ENCODE data around the gene MEF2B.

Gene MEF2B

DNA sequence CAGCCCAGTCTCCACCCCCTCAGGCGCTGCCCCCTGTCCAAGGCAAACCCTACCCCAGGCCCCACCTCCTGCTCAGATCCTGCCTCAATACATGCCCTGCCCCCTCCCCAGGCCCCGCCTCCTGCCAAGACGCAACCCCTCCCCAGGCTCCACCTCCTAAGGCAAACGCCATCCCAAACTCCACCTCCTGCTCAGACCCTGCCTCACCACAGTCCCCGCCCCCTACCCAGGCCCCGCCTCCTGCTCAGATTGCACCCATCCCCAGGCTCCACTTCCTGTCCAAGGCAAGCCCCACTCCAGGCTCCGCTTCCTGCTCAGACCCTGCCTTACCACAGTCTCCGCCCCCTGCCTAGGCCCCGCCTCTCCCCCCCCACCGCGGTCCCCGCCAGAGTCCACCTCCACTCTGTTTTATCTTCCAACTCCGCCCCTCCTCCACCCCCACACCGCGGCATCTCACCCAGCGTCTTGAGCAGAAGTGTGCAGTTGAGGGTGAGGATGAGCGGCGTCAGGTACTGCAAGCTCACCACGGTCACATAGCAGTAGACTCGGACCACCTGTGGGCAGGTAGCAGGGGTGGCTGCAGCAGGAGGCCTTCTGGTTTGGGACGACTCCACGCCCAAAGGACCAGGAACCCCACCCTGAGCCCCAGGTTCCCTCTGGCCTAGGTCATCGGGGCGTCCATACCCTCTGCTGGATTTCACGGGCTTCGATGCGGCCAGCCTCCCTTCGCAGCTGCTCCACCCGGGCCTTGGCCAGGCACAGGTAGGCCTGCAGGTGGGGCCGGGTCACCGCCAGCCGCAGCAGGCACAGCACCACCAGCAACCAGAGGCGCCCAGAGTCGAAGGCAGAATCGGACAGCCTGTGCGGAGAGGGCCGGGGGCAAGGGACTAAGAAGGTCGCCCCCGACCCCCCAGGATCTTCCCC, 49.5 kb downstream of the MEF2B start:
- peaks cover 29% of the 10 kb centered on the region for H3K36me3 ChIP-seq (ENCODE audit: control insufficient read depth, insufficient read depth, low read length)

DNA sequence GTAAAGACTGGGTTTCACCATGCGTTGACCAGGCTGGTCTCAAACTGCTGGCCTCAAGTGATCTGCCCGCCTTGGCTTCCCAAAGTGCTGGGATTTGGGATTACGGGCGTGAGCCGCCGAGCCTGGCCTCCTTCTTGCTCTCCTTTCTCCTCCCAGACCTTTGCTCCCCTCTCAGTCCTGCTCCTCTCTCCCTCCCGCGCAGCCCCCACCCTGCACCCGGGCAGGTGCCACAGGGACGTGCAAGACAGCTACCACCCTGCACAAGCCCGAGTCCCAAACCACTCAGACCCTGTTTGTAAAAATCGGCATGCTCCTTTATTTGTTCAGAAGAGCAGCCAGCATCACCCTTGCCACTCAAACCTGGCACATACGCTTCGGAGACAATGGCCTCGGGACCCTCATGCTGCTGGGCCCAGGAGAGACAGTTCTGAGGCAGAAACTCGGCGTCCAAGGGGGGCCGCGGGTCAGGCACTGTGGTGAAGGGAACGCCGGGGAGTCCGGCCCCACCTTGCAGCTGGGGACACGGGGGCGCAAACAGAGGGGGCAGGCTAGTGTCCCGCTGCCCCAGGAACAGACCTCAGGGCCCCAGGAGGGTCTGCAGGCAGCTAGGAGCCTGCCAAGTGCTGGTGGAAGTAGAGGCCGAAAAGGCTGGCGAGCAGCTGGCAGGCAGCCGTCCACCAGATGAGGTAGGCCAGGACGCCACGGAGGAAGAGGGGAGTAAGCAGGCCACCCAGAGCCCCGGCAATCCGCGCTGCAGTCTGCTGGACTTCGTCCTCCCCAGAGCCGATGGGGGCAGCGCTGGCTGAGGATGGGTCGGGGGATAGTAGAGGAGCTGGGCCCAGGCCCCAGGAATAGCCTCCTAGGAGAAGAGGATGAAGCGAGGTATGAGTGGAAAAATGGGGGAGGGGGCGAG, 50.5 kb downstream of the MEF2B start:
- Histone ChIP-seq H3K27ac (ENCODE audit: low read depth, low read length) (no peak overlapping the region), H3K4me3 (ENCODE audit: low read depth, low read length) (no peak overlapping the region), H3K9ac (ENCODE audit: low read length) (no peak overlapping the region), H3K9me3 (ENCODE audit: control insufficient read depth, insufficient read depth, low read depth, low read length) (no peaks in the 10 kb centered on the region), H3K4me1 (ENCODE audit: control insufficient read depth, insufficient read depth, low read length) (peaks cover 15% of the 10 kb centered on the region; the same call in 1 of the 2 replicates), H3K27me3 (ENCODE audit: control insufficient read depth, insufficient read depth, low read length) (no peaks in the 10 kb centered on the region), H3K36me3 (ENCODE audit: control insufficient read depth, insufficient read depth, low read length) (peaks cover 29% of the 10 kb centered on the region)

More for the DNA sequence above, 49.5 kb downstream of the MEF2B start:
- Histone ChIP-seq H3K27ac (ENCODE audit: low read depth, low read length) (no peak overlapping the region), H3K27me3 (ENCODE audit: control insufficient read depth, insufficient read depth, low read length) (no peaks in the 10 kb centered on the region), H3K4me1 (ENCODE audit: control insufficient read depth, insufficient read depth, low read length) (peaks cover 15% of the 10 kb centered on the region; the same call in 1 of the 2 replicates), H3K9me3 (ENCODE audit: control insufficient read depth, insufficient read depth, low read depth, low read length) (no peaks in the 10 kb centered on the region), H3K4me3 (ENCODE audit: low read depth, low read length) (peak overlapping the region; percentile 57), H3K9ac (ENCODE audit: low read length) (peak overlapping the region; percentile 11)

DNA sequence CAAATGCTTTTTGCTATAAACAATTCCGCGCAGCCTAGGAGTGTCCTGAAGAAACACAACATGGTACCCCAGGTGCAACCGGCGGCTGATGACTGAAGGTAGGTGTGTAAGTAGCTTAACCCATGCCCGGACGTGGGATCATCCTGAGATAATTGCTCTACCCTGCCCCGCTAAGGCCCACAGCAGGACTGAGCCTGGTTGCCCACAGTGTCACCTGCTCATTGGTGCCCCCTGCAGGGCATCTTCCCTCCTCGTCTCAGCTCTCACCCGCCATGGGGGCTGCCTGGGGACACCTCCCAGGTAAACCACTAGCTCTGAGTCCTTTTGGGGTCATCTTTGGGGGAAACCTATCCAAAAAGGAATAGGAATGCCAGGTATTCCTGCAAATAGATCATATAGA, 54.1 kb downstream of the MEF2B start:
- Histone ChIP-seq H3K36me3 (ENCODE audit: control insufficient read depth, insufficient read depth, low read length) (peaks cover 12% of the 10 kb centered on the region), H3K9me3 (ENCODE audit: control insufficient read depth, insufficient read depth, low read depth, low read length) (no peaks in the 10 kb centered on the region), H3K4me3 (ENCODE audit: low read depth, low read length) (no peak overlapping the region), H3K4me1 (ENCODE audit: control insufficient read depth, insufficient read depth, low read length) (peaks cover 25% of the 10 kb centered on the region), H3K9ac (ENCODE audit: low read length) (no peak overlapping the region), H3K27ac (ENCODE audit: low read depth, low read length) (no peak overlapping the region), H3K27me3 (ENCODE audit: control insufficient read depth, insufficient read depth, low read length) (peaks cover 6% of the 10 kb centered on the region)

GRCh38 chr19:19113040-19113626, 56.9 kb downstream of the MEF2B start:
- no peaks in the 10 kb centered on the region for H3K36me3 ChIP-seq (ENCODE audit: control insufficient read depth, insufficient read depth, low read length)
- no peak overlapping the region for H3K4me3 ChIP-seq (ENCODE audit: low read depth, low read length)
- H3K4me1 ChIP-seq (ENCODE audit: control insufficient read depth, insufficient read depth, low read length), result peaks cover 19% of the 10 kb centered on the region
- no peaks in the 10 kb centered on the region for H3K9me3 ChIP-seq (ENCODE audit: control insufficient read depth, insufficient read depth, low read depth, low read length)
- no peak overlapping the region for H3K27ac ChIP-seq (ENCODE audit: low read depth, low read length)
- H3K9ac ChIP-seq (ENCODE audit: low read length), result no peak overlapping the region
- peaks cover 11% of the 10 kb centered on the region for H3K27me3 ChIP-seq (ENCODE audit: control insufficient read depth, insufficient read depth, low read length)

- Histone ChIP-seq H3K27ac (ENCODE audit: low read depth, low read length) (no peak overlapping the region), H3K9me3 (ENCODE audit: control insufficient read depth, insufficient read depth, low read depth, low read length) (no peaks in the 10 kb centered on the region), H3K4me3 (ENCODE audit: low read depth, low read length) (no peak overlapping the region), H3K9ac (ENCODE audit: low read length) (no peak overlapping the region), H3K36me3 (ENCODE audit: control insufficient read depth, insufficient read depth, low read length) (no peaks in the 10 kb centered on the region), H3K27me3 (ENCODE audit: control insufficient read depth, insufficient read depth, low read length) (peaks cover 11% of the 10 kb centered on the region), H3K4me1 (ENCODE audit: control insufficient read depth, insufficient read depth, low read length) (peaks cover 27% of the 10 kb centered on the region)
Measured at GRCh38 chr19:19111967-19112580, 58.0 kb downstream of the MEF2B start.

- H3K4me3 ChIP-seq (ENCODE audit: low read depth, low read length), result no peak overlapping the region
- H3K9ac ChIP-seq (ENCODE audit: low read length), result no peak overlapping the region
- H3K9me3 ChIP-seq (ENCODE audit: control insufficient read depth, insufficient read depth, low read depth, low read length), result no peaks in the 10 kb centered on the region
- H3K27me3 ChIP-seq (ENCODE audit: control insufficient read depth, insufficient read depth, low read length), result peaks cover 11% of the 10 kb centered on the region
- no peak overlapping the region for H3K27ac ChIP-seq (ENCODE audit: low read depth, low read length)
- peaks cover 30% of the 10 kb centered on the region for H3K4me1 ChIP-seq (ENCODE audit: control insufficient read depth, insufficient read depth, low read length)
- H3K36me3 ChIP-seq (ENCODE audit: control insufficient read depth, insufficient read depth, low read length), result no peaks in the 10 kb centered on the region
Measured at GRCh38 chr19:19111136-19111835, 58.8 kb downstream of the MEF2B start.

DNA sequence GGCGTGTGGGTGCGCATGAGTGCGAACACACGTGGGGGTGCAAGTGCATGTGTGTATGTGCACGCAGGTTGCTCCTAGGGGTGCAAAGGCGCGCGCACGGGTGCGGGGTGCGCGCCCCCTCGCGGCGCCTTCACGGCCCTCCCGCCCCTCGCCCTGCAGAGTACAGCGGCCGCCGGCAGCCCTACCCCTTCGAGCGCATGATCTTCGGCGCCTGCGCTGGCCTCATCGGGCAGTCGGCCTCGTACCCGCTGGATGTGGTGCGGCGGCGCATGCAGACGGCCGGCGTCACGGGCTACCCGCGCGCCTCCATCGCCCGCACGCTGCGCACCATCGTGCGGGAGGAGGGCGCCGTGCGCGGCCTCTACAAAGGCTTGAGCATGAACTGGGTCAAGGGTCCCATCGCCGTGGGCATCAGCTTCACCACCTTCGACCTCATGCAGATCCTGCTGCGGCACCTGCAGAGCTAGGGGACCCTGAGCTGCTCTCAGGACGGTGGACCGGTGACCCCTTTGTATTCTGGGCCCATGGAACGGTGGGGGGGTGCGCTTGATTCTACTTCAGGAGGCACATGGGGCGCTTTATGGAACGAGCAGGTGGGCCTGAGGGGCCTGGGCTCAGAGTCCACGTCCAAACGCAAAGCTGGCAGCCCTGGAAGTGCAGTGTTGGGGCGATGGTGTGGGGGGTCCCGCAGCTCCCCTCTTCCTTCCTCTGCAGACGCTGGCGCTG, 59.5 kb downstream of the MEF2B start:
- no peak overlapping the region for H3K9ac ChIP-seq (ENCODE audit: low read length)
- peak overlapping the region; percentile 41; the same call in 1 of the 2 replicates for H3K4me3 ChIP-seq (ENCODE audit: low read depth, low read length)
- H3K27me3 ChIP-seq (ENCODE audit: control insufficient read depth, insufficient read depth, low read length), result peaks cover 11% of the 10 kb centered on the region
- H3K36me3 ChIP-seq (ENCODE audit: control insufficient read depth, insufficient read depth, low read length), result no peaks in the 10 kb centered on the region
- no peak overlapping the region for H3K27ac ChIP-seq (ENCODE audit: low read depth, low read length)
- peaks cover 36% of the 10 kb centered on the region for H3K4me1 ChIP-seq (ENCODE audit: control insufficient read depth, insufficient read depth, low read length)
- no peaks in the 10 kb centered on the region for H3K9me3 ChIP-seq (ENCODE audit: control insufficient read depth, insufficient read depth, low read depth, low read length)

DNA sequence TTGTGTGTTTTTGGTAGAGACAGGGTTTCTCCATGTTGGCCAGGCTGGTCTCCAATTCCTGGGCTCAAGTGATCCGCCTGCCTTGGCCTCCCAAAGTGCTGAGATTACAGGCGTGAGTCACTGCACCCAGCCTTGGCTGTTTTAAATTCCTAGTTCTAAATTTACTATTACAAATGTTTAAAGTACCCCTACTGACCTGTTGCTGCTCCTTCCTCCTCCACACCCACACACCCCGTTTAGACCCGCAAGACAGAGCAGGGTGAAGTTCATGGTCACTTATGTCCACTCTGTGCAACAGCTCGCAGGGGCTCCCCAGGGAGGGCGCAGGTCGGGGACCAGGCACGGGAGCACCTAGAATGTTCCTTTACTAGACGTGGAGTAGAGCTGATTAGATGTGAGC, 60.5 kb downstream of the MEF2B start:
- H3K9ac ChIP-seq (ENCODE audit: low read length), result no peak overlapping the region
- H3K27me3 ChIP-seq (ENCODE audit: control insufficient read depth, insufficient read depth, low read length), result peaks cover 11% of the 10 kb centered on the region
- peaks cover 40% of the 10 kb centered on the region for H3K4me1 ChIP-seq (ENCODE audit: control insufficient read depth, insufficient read depth, low read length)
- no peaks in the 10 kb centered on the region for H3K36me3 ChIP-seq (ENCODE audit: control insufficient read depth, insufficient read depth, low read length)
- no peak overlapping the region for H3K27ac ChIP-seq (ENCODE audit: low read depth, low read length)
- no peaks in the 10 kb centered on the region for H3K9me3 ChIP-seq (ENCODE audit: control insufficient read depth, insufficient read depth, low read depth, low read length)
- H3K4me3 ChIP-seq (ENCODE audit: low read depth, low read length), result no peak overlapping the region

DNA sequence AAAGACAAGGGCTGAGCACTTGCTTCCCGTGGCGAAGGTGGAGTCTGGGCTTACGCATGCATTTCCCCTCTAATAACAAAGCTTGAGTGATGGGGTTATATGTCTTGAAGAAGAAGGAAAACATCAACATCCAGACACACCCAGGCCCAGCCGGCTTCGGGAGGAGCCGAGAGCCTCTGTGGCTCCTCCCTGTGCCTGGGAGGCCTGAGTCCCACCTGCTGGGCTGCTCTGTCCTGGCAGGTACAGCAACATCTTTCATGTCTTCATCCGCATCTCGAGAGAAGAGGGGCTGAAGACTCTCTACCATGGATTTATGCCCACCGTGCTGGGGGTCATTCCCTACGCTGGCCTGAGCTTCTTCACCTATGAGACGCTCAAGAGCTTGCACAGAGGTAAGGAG, 62.4 kb downstream of the MEF2B start:
- no peak overlapping the region for H3K9ac ChIP-seq (ENCODE audit: low read length)
- H3K9me3 ChIP-seq (ENCODE audit: control insufficient read depth, insufficient read depth, low read depth, low read length), result no peaks in the 10 kb centered on the region
- H3K4me1 ChIP-seq (ENCODE audit: control insufficient read depth, insufficient read depth, low read length), result peaks cover 36% of the 10 kb centered on the region
- no peak overlapping the region for H3K4me3 ChIP-seq (ENCODE audit: low read depth, low read length)
- peaks cover 11% of the 10 kb centered on the region for H3K27me3 ChIP-seq (ENCODE audit: control insufficient read depth, insufficient read depth, low read length)
- no peaks in the 10 kb centered on the region for H3K36me3 ChIP-seq (ENCODE audit: control insufficient read depth, insufficient read depth, low read length)
- H3K27ac ChIP-seq (ENCODE audit: low read depth, low read length), result no peak overlapping the region
